Measurements from ENCODE around the gene SLC44A3. TPM values are rescaled to one million over a fixed set of nuclear protein-coding genes. Genes with fewer than 3 reads are reported as not detected.

Gene SLC44A3
- total and polyA plus RNA-seq, 9 of the 15 experiments (the other 6 are each of a cell fraction or from before 2014, with no cell fraction given), result not detected

DNA sequence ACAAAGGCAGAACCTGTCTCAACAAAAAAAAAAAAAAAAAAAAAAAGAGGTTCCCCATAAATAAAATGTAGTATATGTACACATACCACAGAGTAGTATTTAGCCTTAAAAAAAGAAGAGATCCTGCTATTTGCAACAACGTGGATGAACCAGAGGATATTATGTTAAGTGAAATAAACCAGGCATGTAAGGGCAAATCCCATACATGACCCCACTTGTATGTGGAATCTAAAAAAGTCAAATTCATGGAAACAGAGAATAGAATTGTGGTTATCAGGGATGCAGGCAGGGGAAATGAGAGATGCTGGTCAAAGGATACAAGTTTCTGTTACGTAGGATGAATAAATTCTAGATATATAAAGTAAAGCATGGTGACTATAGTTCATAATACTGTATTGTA, 16.7 kb downstream of the SLC44A3 start:
- H3K27ac ChIP-seq (ENCODE audit: extremely low read depth, low read depth, low read length), result no peak overlapping the region
- no peak for FAIRE-seq
- in situ Hi-C loops (cut with MboI), result no loop called here

More for the DNA sequence above, 16.7 kb downstream of the SLC44A3 start:
- intact Hi-C loops (cut with micrococcal nuclease), result no loop called here
- TF ChIP-seq HDAC6 (IDR thresholded peaks at IDR 0.05; ENCODE audit: low read depth, low read length) (no peak), NR2C1 (IDR thresholded peaks at IDR 0.05) (no peak), NR2C1 (tag; IDR thresholded peaks at IDR 0.05) (no peak)
- TF ChIP-seq, protein P1, sequence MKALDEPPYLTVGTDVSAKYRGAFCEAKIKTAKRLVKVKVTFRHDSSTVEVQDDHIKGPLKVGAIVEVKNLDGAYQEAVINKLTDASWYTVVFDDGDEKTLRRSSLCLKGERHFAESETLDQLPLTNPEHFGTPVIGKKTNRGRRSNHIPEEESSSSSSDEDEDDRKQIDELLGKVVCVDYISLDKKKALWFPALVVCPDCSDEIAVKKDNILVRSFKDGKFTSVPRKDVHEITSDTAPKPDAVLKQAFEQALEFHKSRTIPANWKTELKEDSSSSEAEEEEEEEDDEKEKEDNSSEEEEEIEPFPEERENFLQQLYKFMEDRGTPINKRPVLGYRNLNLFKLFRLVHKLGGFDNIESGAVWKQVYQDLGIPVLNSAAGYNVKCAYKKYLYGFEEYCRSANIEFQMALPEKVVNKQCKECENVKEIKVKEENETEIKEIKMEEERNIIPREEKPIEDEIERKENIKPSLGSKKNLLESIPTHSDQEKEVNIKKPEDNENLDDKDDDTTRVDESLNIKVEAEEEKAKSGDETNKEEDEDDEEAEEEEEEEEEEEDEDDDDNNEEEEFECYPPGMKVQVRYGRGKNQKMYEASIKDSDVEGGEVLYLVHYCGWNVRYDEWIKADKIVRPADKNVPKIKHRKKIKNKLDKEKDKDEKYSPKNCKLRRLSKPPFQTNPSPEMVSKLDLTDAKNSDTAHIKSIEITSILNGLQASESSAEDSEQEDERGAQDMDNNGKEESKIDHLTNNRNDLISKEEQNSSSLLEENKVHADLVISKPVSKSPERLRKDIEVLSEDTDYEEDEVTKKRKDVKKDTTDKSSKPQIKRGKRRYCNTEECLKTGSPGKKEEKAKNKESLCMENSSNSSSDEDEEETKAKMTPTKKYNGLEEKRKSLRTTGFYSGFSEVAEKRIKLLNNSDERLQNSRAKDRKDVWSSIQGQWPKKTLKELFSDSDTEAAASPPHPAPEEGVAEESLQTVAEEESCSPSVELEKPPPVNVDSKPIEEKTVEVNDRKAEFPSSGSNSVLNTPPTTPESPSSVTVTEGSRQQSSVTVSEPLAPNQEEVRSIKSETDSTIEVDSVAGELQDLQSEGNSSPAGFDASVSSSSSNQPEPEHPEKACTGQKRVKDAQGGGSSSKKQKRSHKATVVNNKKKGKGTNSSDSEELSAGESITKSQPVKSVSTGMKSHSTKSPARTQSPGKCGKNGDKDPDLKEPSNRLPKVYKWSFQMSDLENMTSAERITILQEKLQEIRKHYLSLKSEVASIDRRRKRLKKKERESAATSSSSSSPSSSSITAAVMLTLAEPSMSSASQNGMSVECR (CRISPR knock-in tag; IDR thresholded peaks at IDR 0.05), result no peak
- no peaks in the 10 kb centered on the region for H3K79me2 ChIP-seq (ENCODE audit: control insufficient read depth, insufficient read depth, low read length)
- no TSS peak for BruUV-seq (replicated peaks)
- H3K9me3 ChIP-seq (replicated peaks; ENCODE audit: control insufficient read depth, insufficient read depth, low read depth, low read length), result no peaks in the 10 kb centered on the region
- H2AFZ ChIP-seq (ENCODE audit: low read depth, low read length), result no peak overlapping the region
- DNase-seq (ENCODE audit: extremely low read depth in 1 of 4, low spot score in 3 of 4) (no peak), ATAC-seq (no peak)
- H3K36me3 ChIP-seq (ENCODE audit: control insufficient read depth, insufficient read depth, low read length), result no peaks in the 10 kb centered on the region
- no peaks in the 10 kb centered on the region for H4K20me1 ChIP-seq (replicated peaks; ENCODE audit: control insufficient read depth, insufficient read depth, low read length)
- POLR2A ChIA-PET, result interaction anchor here (0.9 kb wide), 1 partner anchor 10 kb away, joined by 3 read pairs; no protein-coding TSS in a partner anchor
- H3K4me3 ChIP-seq, result no peak overlapping the region
- peaks cover 11 to 13% of the 10 kb centered on the region in 2 experiments; a peak in 3 of 5 replicates for H3K27me3 ChIP-seq (ENCODE audit: control insufficient read depth in 2 of 2, insufficient read depth in 2 of 2, low read length in 2 of 2)
- no peak overlapping the region for H3K4me2 ChIP-seq (ENCODE audit: insufficient read depth, low read length)
- no peaks in the 10 kb centered on the region for H3K4me1 ChIP-seq (replicated peaks in 1 of 2; ENCODE audit: control insufficient read depth in 2 of 2, insufficient read depth in 2 of 2, low read length in 2 of 2)
- no peak overlapping the region for H3K9ac ChIP-seq (ENCODE audit: insufficient read depth in 1 of 2, low read depth in 2 of 2, low read length in 2 of 2)
- WGBS (ENCODE audit: insufficient coverage, low coverage, missing lambda C conversion rate), result 4% methylated on average over 2 of the region's 2 CpGs
- CTCF ChIA-PET (ENCODE audit: low intra/inter-chr PET ratio), result no interaction called here
- H3K9me1 ChIP-seq (ENCODE audit: control insufficient read depth, insufficient read depth, low read length), result no peaks in the 10 kb centered on the region

Data from K562 (cell line).